ENCODE data around the gene CWC27.

The CWC27 gene

GRCh38 chr5:64836190-64836755, 67.5 kb downstream of the CWC27 start:
- DNase-seq (ENCODE audit: extremely low spot score) = no peak
- CTCF ChIA-PET = no interaction called here
- POLR2A ChIA-PET = no interaction called here
- TF ChIP-seq SUZ12 (IDR thresholded peaks at IDR 0.05) (no peak), L3MBTL2 (conservative IDR thresholded peaks at IDR 0.05) (no peak), TARDBP (IDR thresholded peaks at IDR 0.05) (no peak), ELF4 (IDR thresholded peaks at IDR 0.05) (no peak), FOXA1 (IDR thresholded peaks at IDR 0.05) (no peak), LEF1 (IDR thresholded peaks at IDR 0.05; ENCODE audit: borderline replicate concordance) (no peak), HDGF (IDR thresholded peaks at IDR 0.05; ENCODE audit: borderline replicate concordance) (no peak), FOXM1 (IDR thresholded peaks at IDR 0.05; ENCODE audit: borderline replicate concordance) (no peak), FOXK2 (IDR thresholded peaks at IDR 0.05) (no peak)
- TF ChIP-seq, protein P1, sequence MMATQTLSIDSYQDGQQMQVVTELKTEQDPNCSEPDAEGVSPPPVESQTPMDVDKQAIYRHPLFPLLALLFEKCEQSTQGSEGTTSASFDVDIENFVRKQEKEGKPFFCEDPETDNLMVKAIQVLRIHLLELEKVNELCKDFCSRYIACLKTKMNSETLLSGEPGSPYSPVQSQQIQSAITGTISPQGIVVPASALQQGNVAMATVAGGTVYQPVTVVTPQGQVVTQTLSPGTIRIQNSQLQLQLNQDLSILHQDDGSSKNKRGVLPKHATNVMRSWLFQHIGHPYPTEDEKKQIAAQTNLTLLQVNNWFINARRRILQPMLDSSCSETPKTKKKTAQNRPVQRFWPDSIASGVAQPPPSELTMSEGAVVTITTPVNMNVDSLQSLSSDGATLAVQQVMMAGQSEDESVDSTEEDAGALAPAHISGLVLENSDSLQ (IDR thresholded peaks at IDR 0.05) = no peak

DNA sequence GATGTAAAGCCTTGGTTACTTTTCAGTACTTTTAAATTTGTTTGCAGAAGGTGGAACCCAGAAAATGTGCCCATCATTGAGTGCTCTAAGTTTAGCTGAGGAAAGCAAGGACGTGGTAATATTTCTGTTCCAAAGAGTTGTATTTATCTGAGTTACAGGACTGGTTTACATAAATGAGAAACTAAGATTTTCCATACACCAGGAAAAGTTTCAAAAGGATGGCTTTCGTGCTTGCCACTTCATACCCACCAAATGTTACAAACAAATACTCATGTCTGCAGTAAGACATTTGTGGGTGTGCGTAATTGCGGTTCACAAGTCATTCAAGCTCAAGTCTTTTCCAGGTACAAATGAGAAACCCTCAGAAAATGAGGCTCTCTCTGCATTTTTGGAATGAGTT, 68.1 kb downstream of the CWC27 start:
- TF ChIP-seq NFRKB (IDR thresholded peaks at IDR 0.05) (no peak), ELF4 (IDR thresholded peaks at IDR 0.05) (no peak), FOXM1 (IDR thresholded peaks at IDR 0.05; ENCODE audit: borderline replicate concordance) (no peak), FOXA1 (IDR thresholded peaks at IDR 0.05) (no peak), LEF1 (IDR thresholded peaks at IDR 0.05; ENCODE audit: borderline replicate concordance) (no peak), L3MBTL2 (conservative IDR thresholded peaks at IDR 0.05) (no peak), SP1 (IDR thresholded peaks at IDR 0.05) (no peak), SUZ12 (IDR thresholded peaks at IDR 0.05) (no peak), BHLHE40 (IDR thresholded peaks at IDR 0.05; ENCODE audit: borderline replicate concordance) (no peak), ARNT (IDR thresholded peaks at IDR 0.05) (no peak), FOXK2 (IDR thresholded peaks at IDR 0.05) (no peak), CTBP1 (IDR thresholded peaks at IDR 0.05; ENCODE audit: borderline replicate concordance) (no peak), HDGF (IDR thresholded peaks at IDR 0.05; ENCODE audit: borderline replicate concordance) (no peak), TARDBP (IDR thresholded peaks at IDR 0.05) (no peak), ZNF384 (IDR thresholded peaks at IDR 0.05) (no peak)
- TF ChIP-seq, protein P1 (IDR thresholded peaks at IDR 0.05) = no peak
- no peak for DNase-seq (ENCODE audit: extremely low spot score)
- POLR2A ChIA-PET = no interaction called here
- CTCF ChIA-PET = no interaction called here

- ChIA-PET POLR2A (no interaction called here), CTCF (no interaction called here)
- no peak for DNase-seq (ENCODE audit: extremely low spot score)
- TF ChIP-seq ELF4 (IDR thresholded peaks at IDR 0.05) (no peak), SP1 (IDR thresholded peaks at IDR 0.05) (no peak), BHLHE40 (IDR thresholded peaks at IDR 0.05; ENCODE audit: borderline replicate concordance) (no peak), HDGF (IDR thresholded peaks at IDR 0.05; ENCODE audit: borderline replicate concordance) (no peak), TARDBP (IDR thresholded peaks at IDR 0.05) (no peak), ARNT (IDR thresholded peaks at IDR 0.05) (no peak), SUZ12 (IDR thresholded peaks at IDR 0.05) (no peak), LEF1 (IDR thresholded peaks at IDR 0.05; ENCODE audit: borderline replicate concordance) (no peak), FOXA1 (IDR thresholded peaks at IDR 0.05) (no peak), FOXK2 (IDR thresholded peaks at IDR 0.05) (no peak), NFRKB (IDR thresholded peaks at IDR 0.05) (no peak), L3MBTL2 (conservative IDR thresholded peaks at IDR 0.05) (no peak), FOXM1 (IDR thresholded peaks at IDR 0.05; ENCODE audit: borderline replicate concordance) (no peak)
- TF ChIP-seq, protein P1 (IDR thresholded peaks at IDR 0.05) = no peak
These were observed 69.6 kb downstream of the CWC27 start for GRCh38 chr5:64838376-64838775.

GRCh38 chr5:64838803-64839202, 70.1 kb downstream of the CWC27 start:
- POLR2A ChIA-PET = no interaction called here

GRCh38 chr5:64839936-64840335, 71.2 kb downstream of the CWC27 start:
- TF ChIP-seq, protein P1 (IDR thresholded peaks at IDR 0.05) = no peak
- TF ChIP-seq FOXA1 (IDR thresholded peaks at IDR 0.05) (no peak), SUZ12 (IDR thresholded peaks at IDR 0.05) (no peak), L3MBTL2 (conservative IDR thresholded peaks at IDR 0.05) (no peak), FOXM1 (IDR thresholded peaks at IDR 0.05; ENCODE audit: borderline replicate concordance) (no peak)
- ChIA-PET CTCF (no interaction called here), POLR2A (no interaction called here)
- no peak for DNase-seq (ENCODE audit: extremely low spot score)

More at GRCh38 chr5:64838803-64839202, 70.1 kb downstream of the CWC27 start:
- TF ChIP-seq NFRKB (IDR thresholded peaks at IDR 0.05) (no peak), TARDBP (IDR thresholded peaks at IDR 0.05) (no peak), CTBP1 (IDR thresholded peaks at IDR 0.05; ENCODE audit: borderline replicate concordance) (no peak), FOXM1 (IDR thresholded peaks at IDR 0.05; ENCODE audit: borderline replicate concordance) (no peak), FOXA1 (IDR thresholded peaks at IDR 0.05) (no peak), SUZ12 (IDR thresholded peaks at IDR 0.05) (no peak), LEF1 (IDR thresholded peaks at IDR 0.05; ENCODE audit: borderline replicate concordance) (no peak), SP1 (IDR thresholded peaks at IDR 0.05) (no peak), L3MBTL2 (conservative IDR thresholded peaks at IDR 0.05) (no peak), HDGF (IDR thresholded peaks at IDR 0.05; ENCODE audit: borderline replicate concordance) (no peak), FOXK2 (IDR thresholded peaks at IDR 0.05) (no peak), ARNT (IDR thresholded peaks at IDR 0.05) (no peak), BHLHE40 (IDR thresholded peaks at IDR 0.05; ENCODE audit: borderline replicate concordance) (no peak)
- no peak for DNase-seq (ENCODE audit: extremely low spot score)
- CTCF ChIA-PET = interaction anchor here (0.6 kb wide), 1 partner anchor 483 kb away, joined by 3 read pairs; no protein-coding TSS in a partner anchor

Data from HEK293T (cell line).